ENCODE results near the gene KLK11.

DNA sequence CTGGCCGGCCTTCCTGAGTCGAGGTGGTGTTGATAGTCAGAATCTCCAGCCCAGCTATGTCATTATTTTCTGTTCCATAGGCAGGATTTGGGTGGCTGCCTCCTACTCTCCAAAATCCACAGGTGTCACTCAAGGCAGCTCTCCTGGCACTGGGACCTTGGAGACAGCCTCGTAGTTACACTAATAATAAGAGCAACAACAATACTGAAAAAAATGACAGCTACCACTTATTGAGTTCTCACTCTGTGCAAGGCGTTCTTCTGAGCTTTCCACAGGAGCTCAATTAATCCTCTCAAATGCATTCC is 20.6 kb upstream of the KLK11 start:
- no peak for TF ChIP-seq POLR2A (IDR thresholded peaks at IDR 0.05)
- TF ChIP-seq, protein P1, sequence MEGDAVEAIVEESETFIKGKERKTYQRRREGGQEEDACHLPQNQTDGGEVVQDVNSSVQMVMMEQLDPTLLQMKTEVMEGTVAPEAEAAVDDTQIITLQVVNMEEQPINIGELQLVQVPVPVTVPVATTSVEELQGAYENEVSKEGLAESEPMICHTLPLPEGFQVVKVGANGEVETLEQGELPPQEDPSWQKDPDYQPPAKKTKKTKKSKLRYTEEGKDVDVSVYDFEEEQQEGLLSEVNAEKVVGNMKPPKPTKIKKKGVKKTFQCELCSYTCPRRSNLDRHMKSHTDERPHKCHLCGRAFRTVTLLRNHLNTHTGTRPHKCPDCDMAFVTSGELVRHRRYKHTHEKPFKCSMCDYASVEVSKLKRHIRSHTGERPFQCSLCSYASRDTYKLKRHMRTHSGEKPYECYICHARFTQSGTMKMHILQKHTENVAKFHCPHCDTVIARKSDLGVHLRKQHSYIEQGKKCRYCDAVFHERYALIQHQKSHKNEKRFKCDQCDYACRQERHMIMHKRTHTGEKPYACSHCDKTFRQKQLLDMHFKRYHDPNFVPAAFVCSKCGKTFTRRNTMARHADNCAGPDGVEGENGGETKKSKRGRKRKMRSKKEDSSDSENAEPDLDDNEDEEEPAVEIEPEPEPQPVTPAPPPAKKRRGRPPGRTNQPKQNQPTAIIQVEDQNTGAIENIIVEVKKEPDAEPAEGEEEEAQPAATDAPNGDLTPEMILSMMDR (IDR thresholded peaks at IDR 0.05): no peak
